Measurements from ENCODE around the gene TBC1D14.

The TBC1D14 gene

GRCh38 chr4:6938647-6939271, 29.1 kb downstream of the TBC1D14 start:
- peak; percentile 59 for DNase-seq (ENCODE audit: low spot score)
- no peak for TF ChIP-seq CTCF (IDR thresholded peaks at IDR 0.05; ENCODE audit: borderline replicate concordance, control extremely low read depth, extremely low read depth, insufficient read depth, missing control alignments)
- in situ Hi-C loops (cut with MboI; ENCODE audit: low sequenced_read_pairs, unreplicated experiment) = no loop called here

- TF ChIP-seq CTCF (IDR thresholded peaks at IDR 0.05; ENCODE audit: borderline replicate concordance, control extremely low read depth, extremely low read depth, insufficient read depth, missing control alignments) = no peak
- in situ Hi-C loops (cut with MboI; ENCODE audit: low sequenced_read_pairs, unreplicated experiment) = no loop called here
- peak; percentile 72 for DNase-seq (ENCODE audit: low spot score)
Observed at GRCh38 chr4:6939761-6940743, 30.4 kb downstream of the TBC1D14 start.

- no peak for DNase-seq (ENCODE audit: low spot score)
- TF ChIP-seq CTCF (IDR thresholded peaks at IDR 0.05; ENCODE audit: borderline replicate concordance, control extremely low read depth, extremely low read depth, insufficient read depth, missing control alignments) = no peak
- in situ Hi-C loops (cut with MboI; ENCODE audit: low sequenced_read_pairs, unreplicated experiment) = no loop called here
Observed at GRCh38 chr4:6940744-6941137, 31.1 kb downstream of the TBC1D14 start.

GRCh38 chr4:6941796-6942195, 32.2 kb downstream of the TBC1D14 start:
- TF ChIP-seq CTCF (IDR thresholded peaks at IDR 0.05; ENCODE audit: borderline replicate concordance, control extremely low read depth, extremely low read depth, insufficient read depth, missing control alignments) = no peak
- DNase-seq (ENCODE audit: low spot score) = no peak
- in situ Hi-C loops (cut with MboI; ENCODE audit: low sequenced_read_pairs, unreplicated experiment) = no loop called here

- DNase-seq (ENCODE audit: low spot score) = peak; percentile 69
Observed at GRCh38 chr4:6942238-6942800, 32.7 kb downstream of the TBC1D14 start.

More at GRCh38 chr4:6942238-6942800, 32.7 kb downstream of the TBC1D14 start:
- no peak for TF ChIP-seq CTCF (IDR thresholded peaks at IDR 0.05; ENCODE audit: borderline replicate concordance, control extremely low read depth, extremely low read depth, insufficient read depth, missing control alignments)
- in situ Hi-C loops (cut with MboI; ENCODE audit: low sequenced_read_pairs, unreplicated experiment) = no loop called here
